ENCODE results near the gene PTPRC.

GRCh38 chr1:198726455-198726854 is 87.6 kb downstream of the PTPRC start:
- TF ChIP-seq, protein P1, sequence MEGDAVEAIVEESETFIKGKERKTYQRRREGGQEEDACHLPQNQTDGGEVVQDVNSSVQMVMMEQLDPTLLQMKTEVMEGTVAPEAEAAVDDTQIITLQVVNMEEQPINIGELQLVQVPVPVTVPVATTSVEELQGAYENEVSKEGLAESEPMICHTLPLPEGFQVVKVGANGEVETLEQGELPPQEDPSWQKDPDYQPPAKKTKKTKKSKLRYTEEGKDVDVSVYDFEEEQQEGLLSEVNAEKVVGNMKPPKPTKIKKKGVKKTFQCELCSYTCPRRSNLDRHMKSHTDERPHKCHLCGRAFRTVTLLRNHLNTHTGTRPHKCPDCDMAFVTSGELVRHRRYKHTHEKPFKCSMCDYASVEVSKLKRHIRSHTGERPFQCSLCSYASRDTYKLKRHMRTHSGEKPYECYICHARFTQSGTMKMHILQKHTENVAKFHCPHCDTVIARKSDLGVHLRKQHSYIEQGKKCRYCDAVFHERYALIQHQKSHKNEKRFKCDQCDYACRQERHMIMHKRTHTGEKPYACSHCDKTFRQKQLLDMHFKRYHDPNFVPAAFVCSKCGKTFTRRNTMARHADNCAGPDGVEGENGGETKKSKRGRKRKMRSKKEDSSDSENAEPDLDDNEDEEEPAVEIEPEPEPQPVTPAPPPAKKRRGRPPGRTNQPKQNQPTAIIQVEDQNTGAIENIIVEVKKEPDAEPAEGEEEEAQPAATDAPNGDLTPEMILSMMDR (IDR thresholded peaks at IDR 0.05): no peak
- no peak for TF ChIP-seq POLR2A (IDR thresholded peaks at IDR 0.05)
- TF ChIP-seq POLR2AphosphoS5 (IDR thresholded peaks at IDR 0.05): no peak
